HTR-8/SVneo (cell line): ENCODE results near the gene APLN.

Experiments used
- DNase-seq: peaks from one replicate; pipeline ENCODE4 v3.0.0; 2011; ENCODE audit warnings: low spot score, mixed read lengths; ENCODE audit not compliant: insufficient read length
- FAIRE-seq: peaks from 2 replicates; lab custom pipeline; 2011; peaks lifted over from hg19 to GRCh38; lab: Jason Lieb, UNC

The APLN gene

DNA sequence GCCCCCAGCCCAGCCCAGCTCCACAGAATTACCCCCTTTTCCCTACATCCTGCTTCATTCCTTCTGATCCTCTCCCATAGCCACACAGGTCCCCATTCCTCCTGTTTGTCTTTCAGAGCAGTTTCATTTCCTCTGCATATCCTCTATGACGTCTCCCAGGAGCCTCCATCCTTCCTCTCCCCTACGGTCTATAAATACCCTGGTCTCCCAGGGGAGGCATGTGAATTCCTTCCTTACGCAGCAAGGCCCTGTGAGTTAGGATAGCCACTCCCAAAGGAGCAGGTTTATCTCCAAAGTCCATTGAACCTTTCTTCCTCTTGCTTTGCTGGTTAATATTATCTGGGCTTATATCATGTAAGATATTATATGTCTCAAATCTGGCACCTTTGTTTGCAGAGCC is 8.4 kb upstream of the APLN start:
- FAIRE-seq (no peak), DNase-seq (no peak)

DNA sequence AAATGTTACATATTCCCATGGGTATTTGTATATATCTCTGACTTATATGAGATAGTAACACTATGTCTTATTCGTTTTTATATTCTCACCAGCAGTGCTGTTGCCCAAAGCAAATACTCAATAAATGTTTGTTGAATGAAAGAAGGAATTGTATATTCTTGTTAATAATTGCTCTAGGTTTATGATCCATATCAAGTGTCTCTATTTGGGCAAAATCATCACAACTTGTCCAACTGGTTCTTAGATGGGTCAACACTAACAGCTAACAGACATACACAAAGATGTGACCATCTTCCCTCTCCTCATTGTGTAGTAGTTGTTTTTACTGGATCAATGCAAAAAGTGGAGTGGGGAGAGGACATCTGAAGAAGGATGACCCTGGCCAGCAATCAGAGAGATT is 6.6 kb upstream of the APLN start:
- DNase-seq, result no peak
- FAIRE-seq, result no peak

DNA sequence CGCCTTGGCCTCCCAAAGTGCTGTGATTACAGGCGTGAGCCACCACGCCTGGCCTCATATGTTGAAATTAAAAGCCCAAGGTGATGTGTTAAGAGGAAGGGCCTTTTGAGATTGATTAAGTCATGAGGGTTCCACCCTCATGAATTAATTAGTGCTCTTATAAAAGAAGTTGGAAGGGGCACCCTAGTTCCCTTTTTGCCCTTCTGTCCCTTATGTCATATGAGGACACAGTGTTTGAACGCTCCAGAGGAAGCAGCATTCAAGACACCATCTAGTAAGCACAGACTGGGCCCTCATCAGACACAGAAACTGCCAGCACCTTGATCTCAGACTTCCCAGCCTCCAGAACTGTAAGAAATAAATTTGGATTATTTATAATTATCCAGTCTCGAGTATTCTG is 5.1 kb upstream of the APLN start:
- no peak for DNase-seq

DNA sequence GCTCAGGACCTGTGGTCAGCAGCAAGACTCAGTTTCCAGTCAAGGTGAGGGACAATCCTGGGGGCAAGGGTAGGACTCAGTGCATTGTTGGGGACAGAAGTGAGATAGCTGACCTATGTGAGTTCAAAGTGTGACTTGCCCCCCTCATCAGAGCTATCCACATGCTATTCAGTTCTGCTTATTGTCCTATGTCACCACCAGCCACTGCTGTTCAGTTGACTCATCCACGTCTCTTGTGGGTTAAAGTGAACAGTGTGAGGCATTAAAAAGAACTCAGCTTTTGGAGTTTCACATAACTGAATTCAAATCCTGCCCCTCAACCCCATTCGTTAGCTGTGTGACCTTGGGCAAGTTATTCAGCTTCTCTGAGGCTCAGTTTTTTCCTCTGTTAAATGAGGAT is 4.4 kb upstream of the APLN start:
- DNase-seq, result no peak
- no peak for FAIRE-seq

More for the DNA sequence above, 5.1 kb upstream of the APLN start:
- no peak for FAIRE-seq

DNA sequence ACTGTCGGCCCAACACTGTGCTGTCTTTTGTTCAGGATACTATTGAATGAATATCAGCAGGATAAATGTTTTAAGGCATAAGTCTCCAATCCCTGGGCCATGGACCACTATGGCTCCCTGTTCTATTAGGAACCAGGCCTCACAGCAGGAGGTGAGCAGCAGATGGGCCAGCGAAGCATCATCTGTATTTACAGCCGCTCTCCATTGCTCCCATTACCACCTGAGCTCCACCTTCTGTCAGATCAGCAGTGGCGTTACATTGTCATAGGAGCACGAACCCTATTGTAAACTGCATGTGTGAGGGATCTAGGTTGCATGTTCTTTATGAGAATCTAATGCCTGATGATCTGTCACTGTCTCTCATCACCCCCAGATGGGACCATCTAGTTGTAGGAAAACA is 3.7 kb upstream of the APLN start:
- DNase-seq, result no peak
- FAIRE-seq, result no peak

DNA sequence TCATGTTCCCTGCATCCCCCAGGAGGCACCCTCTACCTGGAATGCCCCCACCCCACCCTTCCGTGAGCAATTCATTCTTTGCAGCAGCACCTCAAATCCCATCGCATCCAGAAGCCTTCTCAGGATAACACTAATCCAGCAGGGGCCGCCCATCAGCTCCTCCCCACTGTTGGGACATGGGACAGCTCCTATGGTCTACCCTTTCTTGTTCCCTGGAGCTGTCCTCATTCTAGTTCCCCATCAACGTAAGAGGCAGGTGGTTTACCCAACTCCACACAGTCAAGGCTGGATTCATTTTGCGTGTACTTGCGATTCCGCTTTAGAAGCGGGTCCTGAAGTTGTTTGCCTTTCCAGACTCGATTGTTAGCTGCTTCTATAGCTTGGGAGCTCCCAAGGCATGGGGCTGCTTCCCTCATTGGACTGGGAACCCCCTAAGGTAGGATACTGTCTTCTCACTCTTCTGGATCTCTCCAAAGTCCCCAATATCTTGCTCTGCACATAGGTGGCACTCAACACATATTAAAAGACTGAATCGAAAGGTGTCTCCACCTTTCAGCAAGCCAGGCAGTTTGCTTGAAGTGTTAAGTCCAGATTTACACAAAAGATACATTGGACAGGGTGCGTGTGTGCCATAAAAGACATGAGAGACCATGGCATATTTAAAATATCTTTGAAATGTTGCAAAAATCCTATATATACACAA is 942 bp upstream of the APLN start:
- DNase-seq, result no peak
- no peak for FAIRE-seq

DNA sequence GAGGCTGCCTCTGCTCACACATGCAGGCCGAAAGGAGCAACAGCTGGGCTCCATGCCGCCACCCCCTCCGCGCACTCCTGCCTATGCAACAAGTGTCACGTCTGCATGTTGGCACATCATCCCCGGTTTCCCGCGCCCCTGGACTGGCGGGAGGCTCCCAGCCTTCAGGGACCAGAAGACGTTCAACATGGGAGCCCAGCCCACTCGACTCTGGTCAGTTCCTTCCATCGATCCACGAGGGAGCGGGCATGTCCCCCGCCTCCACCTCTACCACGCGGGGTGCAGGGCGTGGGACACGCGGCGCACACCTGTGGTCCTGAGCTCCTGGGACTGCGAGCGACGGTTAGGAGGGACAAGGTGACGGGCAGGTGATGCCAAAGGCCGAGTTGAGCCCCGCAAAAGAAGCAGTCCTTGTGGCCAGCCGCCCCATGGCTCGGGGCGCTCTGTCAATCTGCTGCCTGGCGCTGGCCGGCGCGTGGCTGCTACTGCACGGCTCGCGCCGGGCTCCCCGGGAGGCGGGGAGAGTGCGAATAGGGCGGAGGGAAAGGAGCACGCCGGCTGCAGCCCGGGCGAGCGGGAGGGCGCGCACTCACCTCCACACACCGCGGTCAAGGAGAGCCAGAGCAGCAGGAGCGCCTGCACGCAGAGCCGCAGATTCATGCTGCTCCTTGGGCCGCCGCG is 645 bp downstream of the APLN start:
- FAIRE-seq, result no peak
- no peak for DNase-seq

DNA sequence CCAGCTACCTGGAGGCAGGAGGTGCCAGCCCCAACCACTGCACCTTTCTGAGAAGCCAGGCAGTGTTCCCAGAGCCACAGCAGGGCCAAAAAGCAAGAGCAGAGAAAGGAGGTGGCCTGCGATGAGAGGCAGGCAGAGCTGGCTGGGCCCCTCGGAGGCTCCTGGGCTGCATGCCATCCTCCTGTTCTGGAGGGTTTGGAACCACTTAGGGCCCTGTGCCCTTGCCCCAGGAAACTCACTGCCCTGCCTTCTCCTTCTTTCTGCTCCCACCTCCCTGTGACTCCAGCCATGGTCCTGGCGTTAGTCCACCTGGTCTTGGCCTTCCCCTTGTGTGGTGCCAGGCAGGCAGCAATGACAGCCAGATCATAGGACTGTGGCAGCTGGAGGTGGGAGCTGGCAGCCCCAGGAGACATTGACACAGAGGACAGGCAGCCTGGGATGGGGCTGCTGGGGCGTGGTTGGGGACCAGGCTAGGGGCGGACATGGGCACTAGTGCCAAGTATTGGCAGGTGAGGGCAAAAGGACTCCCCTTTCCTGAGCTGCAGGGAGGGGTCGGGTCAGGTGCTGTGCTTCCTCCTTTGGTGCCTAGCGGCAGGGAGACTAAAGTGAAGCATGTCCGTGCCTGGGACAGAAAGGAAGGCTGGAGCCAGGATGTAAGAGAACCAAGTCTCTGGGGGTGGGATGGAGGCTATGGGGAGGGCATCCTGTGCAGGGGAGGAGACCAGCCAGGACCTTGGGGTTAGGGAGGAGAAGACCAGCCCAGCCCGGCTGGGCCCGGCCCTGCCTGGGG is 1.4 kb downstream of the APLN start:
- FAIRE-seq, result no peak
- DNase-seq, result no peak

DNA sequence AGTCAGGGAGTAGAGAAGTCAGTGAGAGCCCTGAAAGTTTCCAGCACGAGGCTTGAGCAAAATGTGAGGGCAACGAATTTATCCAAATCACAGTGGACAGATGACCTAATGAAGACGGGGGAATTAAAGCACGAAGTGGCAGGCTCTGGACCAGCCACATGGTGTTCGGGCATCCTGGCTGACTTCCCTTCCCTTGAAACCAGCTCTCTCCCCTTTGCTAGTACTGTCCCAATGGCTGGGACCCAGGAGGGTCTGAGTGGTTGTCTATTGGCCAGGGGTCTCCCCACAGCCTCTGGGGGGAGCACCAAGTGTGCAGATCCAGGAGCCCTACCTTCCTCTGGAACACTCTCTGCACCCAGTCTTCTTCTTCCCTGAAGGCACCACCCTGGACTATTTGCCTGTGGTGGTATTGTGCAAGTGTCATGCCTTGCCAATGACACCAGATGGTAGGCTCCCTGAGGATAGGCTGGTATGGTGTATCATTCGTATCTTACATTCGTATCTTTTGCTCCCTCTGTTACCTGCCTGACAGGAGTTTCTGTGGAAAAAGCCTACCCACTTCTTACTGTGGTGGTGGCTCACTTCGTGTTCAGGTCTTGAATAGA is 2.1 kb downstream of the APLN start:
- no peak for DNase-seq
- FAIRE-seq, result no peak

DNA sequence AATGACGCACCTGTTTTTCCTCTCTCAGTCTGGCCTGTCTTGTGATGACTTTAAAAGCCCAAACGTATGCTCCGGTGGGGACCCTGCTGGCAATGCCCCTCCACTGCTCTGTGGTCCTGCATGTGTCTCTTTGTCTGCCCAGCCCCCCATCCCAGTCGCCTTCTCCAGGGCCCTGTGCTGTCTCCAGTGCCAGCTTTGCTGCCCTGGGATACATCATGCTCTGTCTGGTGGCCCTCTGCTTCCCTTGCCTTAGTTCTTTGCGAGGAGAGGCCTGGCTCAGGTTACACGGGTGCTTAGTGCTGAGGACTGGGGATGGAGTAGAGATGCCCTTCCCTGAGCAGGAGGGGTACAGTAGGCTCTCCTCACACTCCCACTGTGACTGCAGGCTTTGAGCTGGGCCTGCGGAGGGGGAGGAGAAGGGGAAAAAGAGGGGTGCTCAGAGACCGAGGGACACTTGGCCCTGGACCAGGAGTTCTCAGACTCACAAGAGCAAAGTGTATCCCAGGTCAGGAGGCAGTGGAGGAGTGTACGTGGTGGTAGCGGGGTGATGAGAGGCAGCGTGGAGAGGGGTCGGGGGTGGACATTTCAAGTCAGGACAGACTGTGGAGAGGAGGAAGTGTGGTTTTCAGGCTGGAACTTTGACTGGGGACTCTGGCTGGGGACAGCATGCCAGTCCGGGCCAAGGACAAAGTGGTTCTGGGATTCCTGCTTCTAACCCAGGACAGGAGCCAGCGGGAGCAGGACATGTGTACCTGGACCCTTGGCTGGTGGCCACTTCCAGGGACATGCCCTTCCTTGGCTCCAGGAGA is 2.8 kb downstream of the APLN start:
- FAIRE-seq (no peak), DNase-seq (no peak)

DNA sequence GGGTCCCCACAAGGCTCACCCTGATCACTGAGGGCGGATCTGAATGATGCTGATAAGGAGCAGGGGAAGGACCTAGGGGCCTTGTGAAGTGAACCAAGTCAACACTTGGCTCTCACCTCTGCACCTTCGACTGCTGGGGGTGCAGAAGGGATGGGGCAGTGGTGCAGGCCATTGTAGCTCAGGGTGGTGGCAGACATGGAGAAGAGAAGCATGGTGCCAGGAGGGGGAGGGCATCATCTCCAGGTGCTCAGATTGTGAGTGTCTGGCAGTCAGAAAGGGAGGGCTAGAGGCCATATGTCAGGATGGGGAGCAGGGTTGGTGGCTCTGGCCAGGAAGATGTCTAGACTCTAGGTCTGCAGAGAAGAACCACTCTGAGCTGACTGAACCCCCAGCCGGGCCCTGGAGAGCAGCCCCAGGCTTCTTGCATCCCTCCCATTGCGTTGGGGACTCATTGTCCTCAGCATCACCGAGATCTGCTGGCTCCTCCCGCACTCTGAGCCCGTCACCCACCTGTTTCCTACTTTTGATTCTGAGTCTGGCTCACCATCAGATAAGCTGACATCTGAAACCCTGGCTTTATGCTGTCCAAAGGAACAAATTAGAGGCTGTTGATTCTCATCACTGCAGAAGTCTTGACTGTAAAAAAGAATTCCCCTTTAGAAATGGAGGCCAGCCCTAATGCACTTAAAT is 3.8 kb downstream of the APLN start:
- DNase-seq (no peak), FAIRE-seq (no peak)

DNA sequence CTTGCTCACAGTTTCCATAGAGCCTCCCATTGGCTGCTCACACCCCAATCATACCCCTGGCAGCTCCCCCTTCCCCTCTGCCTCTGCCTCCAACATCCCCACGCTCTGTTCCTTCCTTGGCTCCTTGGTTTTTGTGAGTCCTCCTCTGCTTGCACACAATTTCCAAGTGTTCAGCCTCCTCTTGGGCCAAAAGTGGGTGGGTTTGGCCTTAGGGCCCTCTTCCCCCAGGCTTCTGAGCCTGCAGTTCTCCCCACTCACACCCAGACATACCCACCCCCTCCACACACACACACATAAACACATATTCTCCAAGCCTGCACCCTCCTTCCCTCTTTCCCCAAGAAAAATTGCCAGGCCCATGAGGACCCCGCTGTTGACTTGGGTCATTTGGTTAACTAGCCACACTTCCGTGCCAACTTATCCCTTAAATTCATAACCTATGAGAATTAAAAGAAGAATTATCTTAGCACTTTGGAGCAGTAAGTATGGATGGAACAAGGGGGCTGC is 4.5 kb downstream of the APLN start:
- DNase-seq, result no peak

DNA sequence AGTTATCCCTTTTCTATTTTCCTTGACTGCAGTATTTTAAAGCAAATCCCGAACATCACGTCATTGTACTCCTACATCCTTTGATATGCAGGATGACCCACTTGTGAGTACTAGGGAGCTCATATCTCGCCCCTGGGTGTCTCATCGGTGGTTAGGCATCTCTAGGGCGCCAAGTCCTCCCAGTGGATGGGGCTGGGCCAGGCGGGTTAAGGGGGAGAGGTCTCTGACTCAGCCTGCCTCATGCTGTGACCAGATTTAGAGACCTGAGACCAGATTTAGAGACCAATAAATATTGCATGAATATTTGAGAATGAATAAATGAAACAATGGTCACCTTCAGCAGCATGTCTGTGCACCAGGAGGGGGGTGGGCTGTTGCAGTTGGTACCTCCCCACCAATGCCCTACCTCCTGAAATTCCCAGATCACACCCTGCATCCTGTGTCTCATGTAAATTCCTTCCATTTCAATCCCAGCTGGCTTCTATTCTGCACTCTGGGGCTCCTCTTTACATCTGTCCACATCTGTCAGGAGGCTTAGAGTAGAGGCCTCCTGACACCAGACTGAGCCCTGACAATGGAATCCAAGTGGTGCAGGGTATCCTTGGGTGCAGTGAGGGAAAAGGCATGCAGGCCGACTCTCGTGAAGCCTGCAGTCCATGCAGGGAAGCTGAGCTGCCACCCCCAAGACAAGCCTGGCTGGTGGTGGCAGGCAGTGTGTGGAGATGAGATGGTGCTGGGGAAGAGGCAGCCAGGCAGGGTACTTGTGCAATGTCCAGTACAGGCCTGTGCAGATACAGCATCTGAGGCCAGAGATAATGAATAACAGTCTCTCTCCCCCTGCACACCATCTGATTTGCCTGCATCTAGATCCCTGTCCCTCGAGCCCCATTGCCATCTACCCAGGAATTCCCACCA is 5.2 kb downstream of the APLN start:
- DNase-seq (no peak), FAIRE-seq (no peak)

More for the DNA sequence above, 4.5 kb downstream of the APLN start:
- no peak for FAIRE-seq

DNA sequence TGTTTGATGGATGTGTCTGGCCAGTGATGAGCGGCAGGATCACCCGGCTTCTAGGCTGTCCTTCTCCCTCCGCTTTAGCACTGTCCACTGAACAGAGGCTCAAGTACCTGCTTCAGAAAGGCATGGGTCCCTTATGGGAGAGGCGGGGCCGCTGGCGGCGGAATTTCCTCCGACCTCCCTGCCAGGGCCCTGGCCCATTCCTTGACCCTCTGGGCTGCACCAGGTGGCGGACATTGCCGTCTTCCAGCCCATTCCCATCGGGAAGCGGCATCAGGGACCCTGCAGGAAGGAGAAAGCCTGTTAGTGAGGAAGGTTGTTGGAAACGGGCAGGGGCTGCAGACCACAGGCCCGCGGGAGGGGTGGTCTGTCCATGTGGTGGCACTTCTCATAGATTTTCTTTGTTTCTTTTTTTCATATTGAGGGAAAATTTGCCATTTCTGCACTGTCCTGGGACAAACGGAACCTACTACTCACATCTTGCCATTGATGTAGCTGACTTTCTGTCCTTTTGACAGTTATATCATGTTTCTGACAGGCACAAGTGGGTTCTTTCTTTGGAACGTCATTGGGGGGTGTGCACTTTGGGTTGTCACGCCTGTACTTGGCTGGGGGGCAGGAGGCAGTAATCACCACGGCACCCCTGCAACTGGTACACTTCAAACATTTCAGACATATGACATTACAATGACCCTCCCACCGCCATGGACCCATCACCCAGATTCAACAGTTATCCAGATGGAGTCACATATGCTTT is 6.1 kb downstream of the APLN start:
- no peak for FAIRE-seq
- DNase-seq, result no peak

DNA sequence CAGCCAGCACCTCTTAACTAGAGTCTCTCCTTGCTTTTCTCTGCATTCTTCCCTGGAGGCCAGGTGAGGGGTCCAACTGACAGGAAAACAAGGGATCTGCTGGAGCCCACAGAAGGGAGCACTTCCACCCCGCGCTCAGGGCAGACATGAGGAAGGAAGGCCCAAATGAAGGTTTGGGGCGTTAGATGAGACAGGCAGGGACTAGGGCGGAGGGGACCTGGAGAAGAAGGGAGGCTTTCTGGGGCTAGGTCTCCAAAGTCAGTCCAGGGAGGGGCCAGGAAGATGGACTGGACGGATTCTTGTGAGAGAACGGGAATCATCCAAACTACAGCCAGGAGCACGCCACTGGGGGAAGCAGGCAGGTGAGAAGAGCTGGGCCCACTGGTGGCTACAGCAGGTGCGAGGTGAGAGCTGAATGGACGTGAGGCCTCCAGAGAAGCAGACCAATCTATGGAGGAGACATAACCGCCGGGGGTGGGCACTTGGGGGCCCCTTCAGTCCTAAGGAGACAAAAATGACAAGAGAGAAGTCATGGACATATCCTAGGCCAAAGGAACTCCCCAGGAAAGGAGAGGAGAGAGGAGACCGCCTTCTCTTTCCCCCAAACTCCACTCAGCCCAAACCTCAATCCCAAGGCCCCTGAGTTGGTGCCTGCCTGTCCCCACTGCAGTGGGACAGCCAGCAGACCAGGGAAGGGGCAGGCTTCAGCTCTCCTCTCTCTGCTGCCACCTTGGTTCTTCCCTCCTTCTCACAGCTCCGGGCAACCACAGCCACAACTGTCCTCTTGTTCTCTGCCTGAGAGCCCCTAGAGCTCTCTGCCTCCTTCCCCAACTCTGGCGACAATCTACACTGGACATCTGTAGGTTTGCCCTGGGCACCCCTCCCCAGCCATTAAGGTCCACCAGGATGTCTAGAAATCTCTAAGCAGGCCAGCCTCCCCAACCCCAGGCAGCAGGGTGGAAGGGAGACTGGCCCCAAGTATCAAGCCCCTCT is 7.0 kb downstream of the APLN start:
- no peak for DNase-seq
- FAIRE-seq, result no peak
